Thyroid gland (tissue), 4 donors: Measurements from ENCODE around the gene CIZ1.

Experiments
- POLR2A ChIP-seq, 2 donors: fragments of 450-650 bp; IDR thresholded peaks; one replicate each; pipeline ENCODE4 v1.6.1; 2017; ENCODE audit warnings: antibody characterized with exemption in 2 of 2, mild to moderate bottlenecking in 2 of 2, moderate library complexity in 1 of 2
- TF ChIP-seq, protein P1 (sequence below), 6 experiments: fragments of 200-600 bp in 3 of 6; fragments of 450-650 bp in 3 of 6; sonication (generic) in 3 of 6; IDR thresholded peaks; one replicate each; pipeline ENCODE4 v1.5.1; 2016 to 2019; ENCODE audit warnings: antibody characterized with exemption in 6 of 6, mild to moderate bottlenecking in 2 of 6, inconsistent platforms in 1 of 6, moderate library complexity in 1 of 6

DNA sequence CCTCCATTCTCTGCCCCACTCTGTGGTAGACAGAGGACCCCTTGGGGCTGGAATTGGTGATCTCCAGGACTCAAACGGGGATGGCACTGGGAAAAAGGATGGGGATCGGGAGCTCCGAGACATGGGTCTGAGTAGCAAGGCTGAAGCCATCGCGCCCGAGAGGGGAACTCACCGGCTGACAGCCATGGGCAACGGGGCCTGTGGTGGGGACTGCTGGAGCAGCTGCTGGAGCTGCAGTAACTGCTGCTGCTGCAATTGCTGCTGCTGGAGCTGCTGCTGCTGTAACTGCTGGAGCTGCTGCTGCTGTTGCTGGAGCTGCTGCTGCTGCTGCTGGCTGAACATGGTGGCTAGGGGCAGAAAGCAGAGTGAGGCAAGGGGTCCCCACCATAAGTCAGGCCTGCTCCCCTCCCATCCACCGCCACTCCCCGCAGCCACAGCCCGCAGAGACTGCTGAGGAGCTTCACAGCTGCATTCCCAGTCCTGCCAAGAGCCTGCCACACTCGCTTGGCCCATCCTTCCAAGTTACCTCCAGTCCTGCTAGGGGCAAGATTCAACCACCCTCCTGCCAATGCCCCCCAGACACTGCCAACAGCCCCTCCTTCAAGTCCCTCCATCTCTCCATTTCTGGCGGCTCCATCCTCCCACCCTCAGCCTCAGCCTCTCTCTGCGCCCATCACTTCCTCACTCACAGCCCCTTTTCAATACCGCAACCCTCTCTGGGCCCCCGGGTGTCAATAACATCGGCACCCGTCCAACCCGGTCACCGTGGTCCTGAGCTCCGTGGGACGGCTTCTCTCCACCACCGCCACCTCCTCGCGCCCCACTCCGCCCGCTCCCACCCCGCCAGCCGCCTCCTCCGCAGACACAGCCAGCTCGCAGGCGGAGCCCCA lies 611 bp downstream of the CIZ1 start:
- TF ChIP-seq, protein P1, sequence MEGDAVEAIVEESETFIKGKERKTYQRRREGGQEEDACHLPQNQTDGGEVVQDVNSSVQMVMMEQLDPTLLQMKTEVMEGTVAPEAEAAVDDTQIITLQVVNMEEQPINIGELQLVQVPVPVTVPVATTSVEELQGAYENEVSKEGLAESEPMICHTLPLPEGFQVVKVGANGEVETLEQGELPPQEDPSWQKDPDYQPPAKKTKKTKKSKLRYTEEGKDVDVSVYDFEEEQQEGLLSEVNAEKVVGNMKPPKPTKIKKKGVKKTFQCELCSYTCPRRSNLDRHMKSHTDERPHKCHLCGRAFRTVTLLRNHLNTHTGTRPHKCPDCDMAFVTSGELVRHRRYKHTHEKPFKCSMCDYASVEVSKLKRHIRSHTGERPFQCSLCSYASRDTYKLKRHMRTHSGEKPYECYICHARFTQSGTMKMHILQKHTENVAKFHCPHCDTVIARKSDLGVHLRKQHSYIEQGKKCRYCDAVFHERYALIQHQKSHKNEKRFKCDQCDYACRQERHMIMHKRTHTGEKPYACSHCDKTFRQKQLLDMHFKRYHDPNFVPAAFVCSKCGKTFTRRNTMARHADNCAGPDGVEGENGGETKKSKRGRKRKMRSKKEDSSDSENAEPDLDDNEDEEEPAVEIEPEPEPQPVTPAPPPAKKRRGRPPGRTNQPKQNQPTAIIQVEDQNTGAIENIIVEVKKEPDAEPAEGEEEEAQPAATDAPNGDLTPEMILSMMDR (IDR thresholded peaks at IDR 0.05) = no peak
- no peak for TF ChIP-seq POLR2A (IDR thresholded peaks at IDR 0.05)
